GM23338 (cell line): ENCODE measurements around the gene CCDC183. TPM values are rescaled to one million over a fixed set of nuclear protein-coding genes. Genes with fewer than 3 reads are reported as not detected.
"Not testable (repeated sequence)": the region's sequence is repeated elsewhere in the genome, so short reads cannot be mapped to it uniquely, and the experiment has no call there.

ENCODE experiments used
- ATAC-seq: fragments of 200-7000 bp; cut with Tn5 transposase; 3 replicates; pipeline ENCODE4 v1.9.1; 2020
- DNase-seq: peaks from one replicate; pipeline ENCODE4 v3.0.0-alpha.2; 2015; ENCODE audit warnings: low spot score
- H2AFZ ChIP-seq: fragments of 200-600 bp; sonication (generic); 2 replicates; pipeline ENCODE4 v1.8.0; 2016; ENCODE audit warnings: antibody characterized with exemption, mild to moderate bottlenecking, moderate library complexity
- H3F3A ChIP-seq: fragments of 200-600 bp; sonication (generic); replicated peaks from 2 replicates; pipeline ENCODE4 v1.8.0; 2017; ENCODE audit warnings: antibody characterized with exemption, mixed run types, low read depth
- H3K27ac ChIP-seq: fragments of 200-600 bp; sonication (generic); 2 replicates; pipeline ENCODE4 v1.6.1; 2016; ENCODE audit warnings: low read depth
- H3K27me3 ChIP-seq: fragments of 200-600 bp; sonication (generic); 2 replicates; pipeline ENCODE4 v1.8.0; 2016; ENCODE audit warnings: mild to moderate bottlenecking, mixed run types, moderate library complexity; ENCODE audit not compliant: insufficient read depth
- H3K36me3 ChIP-seq: fragments of 200-600 bp; sonication (generic); 2 replicates; pipeline ENCODE4 v1.8.0; 2016; ENCODE audit warnings: mild to moderate bottlenecking; ENCODE audit not compliant: insufficient read depth
- H3K4me1 ChIP-seq: fragments of 200-600 bp; sonication (generic); 2 replicates; pipeline ENCODE4 v1.8.0; 2016; ENCODE audit warnings: mild to moderate bottlenecking, moderate library complexity; ENCODE audit not compliant: insufficient read depth
- H3K4me2 ChIP-seq: fragments of 200-600 bp; sonication (generic); 2 replicates; pipeline ENCODE4 v1.7.1; 2017; ENCODE audit warnings: mixed run types
- H3K4me3 ChIP-seq: fragments of 200-600 bp; sonication (generic); 2 replicates; pipeline ENCODE4 v1.6.1; 2016; ENCODE audit warnings: mixed run types
- H3K79me2 ChIP-seq: fragments of 200-600 bp; sonication (generic); replicated peaks from 2 replicates; pipeline ENCODE4 v1.8.0; 2017; ENCODE audit warnings: mild to moderate bottlenecking; ENCODE audit not compliant: insufficient read depth
- H3K9me2 ChIP-seq: fragments of 200-600 bp; sonication (generic); 2 replicates; pipeline ENCODE4 v1.8.0; 2017; ENCODE audit not compliant: insufficient read depth
- H4K20me1 ChIP-seq: fragments of 200-600 bp; sonication (generic); replicated peaks from 2 replicates; pipeline ENCODE4 v1.8.0; 2017; ENCODE audit warnings: mild to moderate bottlenecking; ENCODE audit not compliant: insufficient read depth
- H3K27ac Mint-ChIP-seq: 2 replicates; pipeline ENCODE4 v1.8.0; 2020; ENCODE audit warnings: inconsistent platforms, mild to moderate bottlenecking, moderate library complexity, mixed read lengths
- H3K27me3 Mint-ChIP-seq: 3 replicates; pipeline ENCODE4 v1.8.0; 2022; ENCODE audit warnings: low read depth, mild to moderate bottlenecking, moderate library complexity, mixed read lengths, inconsistent platforms; ENCODE audit not compliant: insufficient read depth, poor library complexity
- H3K36me3 Mint-ChIP-seq: 3 replicates; pipeline ENCODE4 v1.8.0; 2021; ENCODE audit warnings: low read depth, mild to moderate bottlenecking, inconsistent platforms, moderate library complexity, mixed read lengths
- H3K4me1 Mint-ChIP-seq: 3 replicates; pipeline ENCODE4 v1.8.0; 2020; ENCODE audit warnings: mild to moderate bottlenecking, inconsistent platforms, mixed read lengths
- H3K4me3 Mint-ChIP-seq: 3 replicates; pipeline ENCODE4 v1.8.0; 2021; ENCODE audit warnings: moderate library complexity, mild to moderate bottlenecking, inconsistent platforms, mixed read lengths
- H3K9me3 Mint-ChIP-seq: 3 replicates; pipeline ENCODE4 v1.8.0; 2020; ENCODE audit warnings: moderate library complexity, mild to moderate bottlenecking, inconsistent platforms, mixed read lengths
- EZH2 ChIP-seq: fragments of 200-600 bp; sonication (generic); IDR thresholded peaks from one replicate; pipeline ENCODE4 v1.8.0; 2017; ENCODE audit warnings: antibody characterized with exemption, mild to moderate bottlenecking, low read depth; ENCODE audit not compliant: unreplicated experiment
- EZH2phosphoT487 ChIP-seq: fragments of 200-600 bp; sonication (generic); IDR thresholded peaks from one replicate; pipeline ENCODE4 v1.8.1; 2018; ENCODE audit warnings: antibody characterized with exemption; ENCODE audit not compliant: unreplicated experiment
- JUNB ChIP-seq: IDR thresholded peaks from one replicate; pipeline ENCODE4 v1.6.1; 2016; ENCODE audit warnings: antibody characterized with exemption; ENCODE audit not compliant: unreplicated experiment
- polyA plus RNA-seq: library from polyadenylated mRNA; unstranded; fragments of >200 nt; fragmentation: Nextera tagmentation; extraction: Ambion mirVana; gene quantifications from 2 replicates; pipeline ENCODE4 v1.2.1, GENCODE V29; 2016
- total RNA-seq: library from RNA; depleted of rRNA; stranded (reverse); fragments of >200 nt; shearing (Covaris generic); gene quantifications from 2 replicates; pipeline ENCODE4 v1.2.3, GENCODE V29; 2014
- TF ChIP-seq, protein P1 (sequence below): IDR thresholded peaks from 2 replicates; pipeline ENCODE4 v1.6.1; 2016; ENCODE audit warnings: antibody characterized with exemption

Gene CCDC183
- total and polyA plus RNA-seq, 2 experiments from 2014 or later: 1.1 to 1.2 TPM

DNA sequence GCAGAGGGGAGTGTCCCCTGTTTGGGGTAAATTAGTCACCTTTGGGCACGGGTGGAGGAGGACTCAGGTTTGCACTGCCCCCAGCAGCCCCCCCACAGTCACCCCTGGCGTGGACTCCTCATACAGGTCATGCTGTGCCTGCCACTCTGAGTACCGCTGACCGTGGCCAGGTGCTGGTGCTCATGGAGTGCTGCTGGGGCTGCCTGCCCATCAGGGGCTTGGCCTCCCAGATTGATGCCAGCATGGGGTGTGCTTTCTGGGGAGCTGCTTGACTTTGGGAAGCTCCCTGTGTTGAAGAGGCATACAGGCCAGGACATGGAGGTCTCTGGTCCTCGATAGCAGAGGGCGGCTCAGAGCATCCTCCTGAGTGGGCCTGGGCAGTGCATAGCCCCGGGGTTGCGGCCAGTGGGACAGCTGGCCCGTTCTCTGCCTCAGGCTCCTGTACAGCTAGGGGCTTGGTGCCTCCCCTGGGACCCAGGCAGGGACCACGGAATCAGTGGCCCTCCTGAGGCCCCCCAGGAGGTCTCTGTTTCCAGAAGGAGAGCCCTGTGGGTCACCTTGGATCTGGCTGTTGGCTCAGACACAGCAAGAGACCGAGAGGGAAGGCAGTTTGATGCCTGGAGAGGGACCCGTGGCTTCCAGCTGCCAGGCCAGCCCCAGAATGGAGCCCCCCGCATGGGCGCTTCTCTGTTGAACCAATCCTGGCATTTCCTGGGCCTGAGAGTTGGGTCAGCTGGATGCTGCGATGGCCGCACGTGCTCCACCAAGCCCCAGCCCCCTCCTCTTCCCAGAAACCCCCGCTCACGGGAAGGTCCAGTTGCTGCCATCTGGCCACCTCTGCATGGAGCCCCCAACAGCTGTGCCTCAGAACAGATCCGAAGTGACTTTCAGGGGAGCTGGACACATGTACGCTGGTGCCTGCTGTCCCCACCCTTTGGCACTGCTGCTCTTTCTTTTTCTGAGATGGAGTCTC, 40.1 kb downstream of the CCDC183 start:
- Histone ChIP-seq H4K20me1 (0 out of 2 replicates have a peak, but pooled peaks cover 6% of the 10 kb centered on the region), H3K79me2 (no peaks in the 10 kb centered on the region), H3K9me2 (no peaks in the 10 kb centered on the region), H3K4me2 (no peak overlapping the region), H3K4me3 (no peak overlapping the region), H3K27ac (no peak overlapping the region), H3K4me1 (peaks cover 3% of the 10 kb centered on the region; the same call in 1 of the 2 replicates), H2AFZ (no peak overlapping the region), H3K36me3 (no peaks in the 10 kb centered on the region), H3F3A (no peaks in the 10 kb centered on the region), H3K27me3 (no peaks in the 10 kb centered on the region)
- DNase-seq (no peak), ATAC-seq (no peak)
- Mint-ChIP-seq H3K27ac (no peak overlapping the region), H3K4me3 (no peak overlapping the region), H3K9me3 (no peaks in the 10 kb centered on the region; the same call in 1 of the 3 replicates), H3K4me1 (peaks cover 14% of the 10 kb centered on the region), H3K36me3 (peaks cover 31% of the 10 kb centered on the region), H3K27me3 (peaks cover 30% of the 10 kb centered on the region)
- TF ChIP-seq JUNB: no peak
- no peak for TF ChIP-seq EZH2
- TF ChIP-seq EZH2phosphoT487: no peak
- TF ChIP-seq, protein P1, sequence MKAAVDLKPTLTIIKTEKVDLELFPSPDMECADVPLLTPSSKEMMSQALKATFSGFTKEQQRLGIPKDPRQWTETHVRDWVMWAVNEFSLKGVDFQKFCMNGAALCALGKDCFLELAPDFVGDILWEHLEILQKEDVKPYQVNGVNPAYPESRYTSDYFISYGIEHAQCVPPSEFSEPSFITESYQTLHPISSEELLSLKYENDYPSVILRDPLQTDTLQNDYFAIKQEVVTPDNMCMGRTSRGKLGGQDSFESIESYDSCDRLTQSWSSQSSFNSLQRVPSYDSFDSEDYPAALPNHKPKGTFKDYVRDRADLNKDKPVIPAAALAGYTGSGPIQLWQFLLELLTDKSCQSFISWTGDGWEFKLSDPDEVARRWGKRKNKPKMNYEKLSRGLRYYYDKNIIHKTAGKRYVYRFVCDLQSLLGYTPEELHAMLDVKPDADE: no peak

DNA sequence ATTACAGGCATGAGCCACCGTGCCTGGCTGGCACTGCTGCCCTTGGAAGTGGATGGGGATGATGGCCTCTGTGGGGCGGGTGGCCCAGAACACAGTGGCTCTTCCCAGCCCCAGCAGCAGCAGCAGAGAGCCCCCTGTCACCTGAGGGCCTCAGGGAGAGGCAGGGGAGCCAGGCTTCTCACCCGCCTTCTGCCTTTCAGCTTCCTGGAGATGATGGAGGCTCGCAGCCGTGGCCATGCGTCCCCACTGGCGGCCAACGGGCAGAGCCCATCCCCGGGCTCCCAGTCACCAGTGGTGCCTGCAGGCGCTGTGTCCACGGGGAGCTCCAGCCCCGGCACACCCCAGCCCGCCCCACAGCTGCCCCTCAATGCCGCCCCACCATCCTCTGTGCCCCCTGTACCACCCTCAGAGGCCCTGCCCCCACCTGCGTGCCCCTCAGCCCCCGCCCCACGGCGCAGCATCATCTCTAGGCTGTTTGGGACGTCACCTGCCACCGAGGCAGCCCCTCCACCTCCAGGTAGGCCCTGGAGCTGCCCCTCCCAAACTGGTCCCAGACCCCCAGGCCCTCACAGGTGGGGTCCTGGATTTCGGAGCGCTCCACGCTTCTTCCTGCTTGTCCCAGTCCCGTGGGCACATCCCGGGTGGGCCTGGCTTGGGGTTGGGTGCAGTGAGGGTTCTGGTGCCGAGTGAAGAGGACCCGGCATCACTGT, 41.2 kb downstream of the CCDC183 start:
- Histone ChIP-seq H3K27ac (no peak overlapping the region), H3K36me3 (no peaks in the 10 kb centered on the region), H2AFZ (no peak overlapping the region), H3K4me3 (no peak overlapping the region), H3K79me2 (no peaks in the 10 kb centered on the region), H3F3A (no peaks in the 10 kb centered on the region), H3K27me3 (no peaks in the 10 kb centered on the region), H3K4me2 (no peak overlapping the region), H3K9me2 (no peaks in the 10 kb centered on the region), H3K4me1 (peaks cover 11% of the 10 kb centered on the region; the same call in 1 of the 2 replicates), H4K20me1 (0 out of 2 replicates have a peak, but pooled peaks cover 6% of the 10 kb centered on the region)
- H3K4me1 Mint-ChIP-seq: peaks cover 22% of the 10 kb centered on the region
- H3K9me3 Mint-ChIP-seq: no peaks in the 10 kb centered on the region; the same call in 1 of the 3 replicates
- DNase-seq: no peak
- H3K27ac Mint-ChIP-seq: no peak overlapping the region
- H3K4me3 Mint-ChIP-seq: no peak overlapping the region
- H3K27me3 Mint-ChIP-seq: peaks cover 37% of the 10 kb centered on the region
- H3K36me3 Mint-ChIP-seq: peaks cover 21% of the 10 kb centered on the region
- TF ChIP-seq, protein P1: no peak
- no peak for TF ChIP-seq JUNB
- ATAC-seq: no peak

DNA sequence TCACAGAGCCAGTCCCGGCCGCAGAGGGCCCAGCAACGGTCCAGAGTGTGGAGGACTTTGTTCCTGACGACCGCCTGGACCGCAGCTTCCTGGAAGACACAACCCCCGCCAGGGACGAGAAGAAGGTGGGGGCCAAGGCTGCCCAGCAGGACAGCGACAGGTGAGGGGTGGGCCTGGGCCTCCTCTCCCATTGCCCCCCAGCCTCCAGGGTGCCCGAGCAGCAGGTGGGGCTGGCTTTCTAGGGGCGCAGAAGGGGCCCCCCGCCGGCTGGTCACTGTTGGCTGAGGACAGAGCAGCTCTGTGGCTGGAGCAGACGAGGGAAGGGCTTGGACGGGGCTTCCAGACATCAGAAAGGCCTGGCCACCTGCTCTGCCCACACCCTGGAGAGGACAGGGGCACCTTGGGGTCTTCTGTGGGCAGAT, 41.7 kb downstream of the CCDC183 start:
- ATAC-seq, H3K4me3 Mint-ChIP-seq, H3K9me2 ChIP-seq, H3K27me3 ChIP-seq, H3K4me2 ChIP-seq, H3K9me3 Mint-ChIP-seq, DNase-seq, H3F3A ChIP-seq, H3K27ac ChIP-seq, H3K36me3 ChIP-seq, H4K20me1 ChIP-seq, H3K4me3 ChIP-seq, H3K79me2 ChIP-seq, H3K27ac Mint-ChIP-seq, H2AFZ ChIP-seq: not testable (repeated sequence)
- Mint-ChIP-seq H3K27me3 (peaks cover 39% of the 10 kb centered on the region), H3K36me3 (peaks cover 18% of the 10 kb centered on the region), H3K4me1 (peaks cover 22% of the 10 kb centered on the region)
- H3K4me1 ChIP-seq: peaks cover 11% of the 10 kb centered on the region; the same call in 1 of the 2 replicates
